GM21717 (cell line): ENCODE results near the gene BTBD7.

Experiments
- ATAC-seq: cut with Tn5 transposase; IDR thresholded peaks from one replicate; pipeline ENCODE4 v1.9.1; 2021; ENCODE audit warnings: mild to moderate bottlenecking, moderate library complexity; ENCODE audit not compliant: unreplicated experiment

Gene BTBD7

DNA sequence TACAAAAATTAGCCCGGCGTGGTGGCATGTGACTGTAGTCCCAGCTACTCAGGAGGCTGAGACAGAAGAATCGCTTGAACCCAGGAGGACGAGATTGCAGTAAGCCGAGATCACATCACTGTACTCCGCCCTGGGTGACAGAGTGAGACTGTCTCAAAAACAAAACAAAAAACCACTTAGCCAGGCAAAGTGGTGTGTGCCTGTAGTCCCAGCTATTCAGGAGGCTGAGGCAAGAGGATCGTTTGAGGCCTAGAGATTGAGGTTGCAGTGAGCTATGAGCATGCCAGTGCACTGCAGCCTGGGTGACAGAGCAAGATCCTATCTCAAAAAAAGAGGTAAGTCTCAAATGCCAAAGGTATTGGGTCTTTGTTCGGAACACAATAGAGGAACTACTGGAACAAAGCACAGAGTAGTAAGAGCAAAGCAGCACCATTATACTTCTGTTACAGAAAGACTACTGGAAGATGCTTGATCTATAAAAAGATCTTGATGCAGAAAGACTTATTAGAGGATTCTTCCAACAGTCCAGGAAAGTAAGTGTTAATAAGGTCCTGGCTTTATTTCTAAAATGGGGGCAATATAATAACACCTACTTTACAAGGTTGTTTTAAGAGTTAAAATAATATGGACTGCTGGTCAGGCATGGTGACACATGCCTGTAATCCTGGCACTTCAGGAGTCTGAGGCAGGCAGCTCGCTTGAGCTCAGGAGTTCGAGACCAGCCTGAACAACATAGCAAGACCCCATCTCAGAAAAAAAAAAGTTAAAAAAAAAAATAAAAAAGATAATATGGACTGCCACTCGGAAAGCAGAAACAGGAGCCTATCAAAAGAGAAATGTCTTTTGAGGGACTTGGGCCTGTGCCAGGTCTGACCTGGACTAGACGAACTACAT lies 29.9 kb downstream of the BTBD7 start:
- ATAC-seq, result no peak

- no peak for ATAC-seq
Measured at GRCh38 chr14:93301821-93302447, 30.9 kb downstream of the BTBD7 start.

DNA sequence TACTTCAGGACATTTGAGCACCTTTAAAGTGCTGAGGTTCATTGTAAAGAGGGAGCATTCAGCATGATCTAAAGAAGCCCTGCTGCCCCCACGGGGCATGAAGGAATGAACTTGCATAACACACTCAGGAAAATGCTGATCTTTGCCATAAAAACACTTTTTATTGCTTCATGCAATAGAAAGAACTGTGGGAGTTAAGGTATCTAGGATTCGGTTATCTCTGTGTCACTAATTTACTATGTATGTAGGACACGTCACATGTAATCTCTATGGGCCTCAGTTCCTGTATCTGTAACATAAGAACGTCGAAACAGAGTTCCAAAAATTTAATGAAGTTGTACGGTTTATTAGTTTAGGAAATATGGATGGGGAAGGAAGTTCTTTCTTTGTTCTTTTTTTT lies 33.0 kb downstream of the BTBD7 start:
- no peak for ATAC-seq

GRCh38 chr14:93299416-93299815 lies 33.4 kb downstream of the BTBD7 start:
- ATAC-seq, result no peak

DNA sequence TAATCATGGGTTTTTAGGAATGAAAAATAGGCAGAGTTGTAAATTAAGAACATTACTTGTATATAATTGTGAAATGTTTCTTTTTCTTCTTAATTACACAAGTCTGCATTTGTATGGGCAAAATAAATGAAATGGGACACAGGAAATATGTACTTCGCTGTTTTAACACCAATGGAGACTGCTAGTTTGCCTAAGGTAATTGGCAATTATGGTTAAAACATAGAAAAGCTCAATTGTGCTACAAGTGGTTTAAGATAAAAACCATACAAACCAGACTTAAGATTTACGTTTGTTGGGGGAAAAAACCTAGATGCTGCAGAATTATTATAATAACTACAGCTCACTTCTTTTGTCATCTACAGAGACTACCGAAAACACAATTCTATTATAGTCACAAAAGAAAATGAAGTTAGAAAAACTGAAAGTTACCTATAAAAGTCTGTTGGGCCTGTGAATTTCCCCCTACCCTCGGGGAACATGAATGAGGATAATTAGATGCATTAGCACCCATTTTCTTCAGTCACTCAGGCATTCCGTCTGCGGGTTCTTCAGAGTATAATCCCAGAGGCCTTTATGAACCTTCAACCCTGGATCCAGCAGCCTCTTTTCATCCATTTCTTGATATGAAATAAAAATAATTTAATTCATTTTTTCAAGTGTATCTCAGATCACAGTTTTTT lies 37.2 kb downstream of the BTBD7 start:
- no peak for ATAC-seq

- ATAC-seq, result no peak
Measured at GRCh38 chr14:93286212-93286890, 46.5 kb downstream of the BTBD7 start.

- no peak for ATAC-seq
Measured at GRCh38 chr14:93285044-93285443, 47.8 kb downstream of the BTBD7 start.

GRCh38 chr14:93281937-93282336 lies 50.9 kb downstream of the BTBD7 start:
- no peak for ATAC-seq

- ATAC-seq, result no peak
Measured at GRCh38 chr14:93280743-93281142, 52.1 kb downstream of the BTBD7 start.

GRCh38 chr14:93276031-93276716 lies 56.7 kb downstream of the BTBD7 start:
- ATAC-seq, result no peak

GRCh38 chr14:93274055-93274806 lies 58.6 kb downstream of the BTBD7 start:
- no peak for ATAC-seq

DNA sequence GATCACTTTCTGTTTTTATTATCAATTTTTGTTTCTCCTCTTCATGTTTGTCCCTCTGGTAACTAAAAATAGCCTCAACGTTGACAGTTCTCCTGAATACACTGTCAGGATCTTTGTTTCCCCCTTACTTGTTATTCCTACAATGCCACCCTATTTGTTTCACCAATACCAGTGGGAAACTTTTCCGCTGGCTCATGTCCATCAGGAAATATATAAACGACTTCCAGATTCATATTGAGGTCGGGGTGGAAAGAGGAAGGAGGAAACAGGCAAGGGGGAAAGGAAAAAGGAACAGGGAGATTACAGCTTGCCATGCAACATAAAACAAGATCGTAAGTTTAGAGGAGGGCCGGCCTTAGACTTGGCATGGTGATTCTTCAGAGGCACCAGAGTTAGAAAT lies 61.7 kb downstream of the BTBD7 start:
- no peak for ATAC-seq

GRCh38 chr14:93269341-93270068 lies 63.3 kb downstream of the BTBD7 start:
- ATAC-seq, result no peak

- no peak for ATAC-seq
Measured at GRCh38 chr14:93268406-93268805, 64.4 kb downstream of the BTBD7 start.

GRCh38 chr14:93267149-93267711 lies 65.6 kb downstream of the BTBD7 start:
- no peak for ATAC-seq

DNA sequence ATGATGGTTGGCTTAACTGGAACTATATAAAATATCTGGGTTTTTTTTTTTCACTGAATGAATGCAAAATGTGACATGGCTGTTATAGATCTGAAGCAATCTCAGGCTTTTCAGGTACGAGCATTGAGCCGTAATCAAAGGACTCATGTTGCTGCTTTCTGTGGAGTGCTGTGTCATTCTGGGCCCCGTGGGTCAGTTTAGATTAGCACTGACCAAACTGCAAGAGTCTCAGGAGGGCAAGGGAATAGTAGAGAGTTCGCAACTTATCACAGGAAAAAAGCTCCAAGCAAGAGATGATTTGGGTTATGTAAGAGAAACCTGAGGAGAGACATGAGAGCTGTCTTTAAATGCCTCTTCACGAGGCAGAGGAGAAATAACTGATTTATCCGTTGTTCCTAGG lies 66.7 kb downstream of the BTBD7 start:
- no peak for ATAC-seq

- ATAC-seq, result no peak
Measured at GRCh38 chr14:93263416-93263815, 69.4 kb downstream of the BTBD7 start.

DNA sequence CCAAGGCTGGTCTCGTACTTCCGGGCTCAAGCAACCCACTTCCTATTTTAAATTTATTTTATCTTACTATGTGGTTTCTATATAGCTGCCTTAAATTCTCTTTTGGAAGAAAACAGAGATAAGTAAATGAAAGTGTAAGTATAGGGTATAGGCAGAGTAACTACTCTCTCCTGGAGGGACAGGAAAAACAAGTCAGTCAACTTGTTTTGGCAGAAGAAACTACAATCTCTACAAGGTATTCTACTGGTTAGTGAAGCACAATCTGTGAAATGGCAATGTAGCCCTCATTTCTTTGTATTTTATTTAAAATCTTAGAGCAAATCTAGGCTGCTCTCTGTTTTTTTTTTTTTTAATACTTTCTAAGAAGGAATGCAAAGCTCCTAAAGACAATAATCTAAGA lies 70.4 kb downstream of the BTBD7 start:
- no peak for ATAC-seq
